Keratinocyte (primary cell): ENCODE data around the gene TMEM129. TPM values are rescaled to one million over a fixed set of nuclear protein-coding genes. Genes with fewer than 3 reads are reported as not detected.

Experiments used
- DNase-seq: peaks from one replicate; pipeline ENCODE4 v3.0.0-alpha.2; 2011; ENCODE audit warnings: low read depth, missing footprints, low spot score
- FAIRE-seq: peaks from 2 replicates; lab custom pipeline; 2011; peaks lifted over from hg19 to GRCh38; lab: Jason Lieb, UNC
- H2AFZ ChIP-seq: 2 replicates; pipeline ENCODE4 v1.6.0; 2012; ENCODE audit warnings: low read length, control low read depth, inconsistent platforms; ENCODE audit not compliant: control insufficient read depth
- H3K27ac ChIP-seq: 2 replicates; pipeline ENCODE4 v1.5.1; 2011; ENCODE audit warnings: low read length; ENCODE audit not compliant: control insufficient read depth, insufficient read depth
- H3K27me3 ChIP-seq: 3 replicates; pipeline ENCODE4 v1.6.0; 2011; ENCODE audit warnings: low read length; ENCODE audit not compliant: control insufficient read depth, insufficient read depth; ENCODE audit errors: extremely low read depth
- H3K36me3 ChIP-seq, 2 experiments: 2 replicates in 1 of 2; 3 replicates in 1 of 2; pipeline ENCODE4 v1.5.1; 2011; ENCODE audit warnings: low read length in 2 of 2, mild to moderate bottlenecking in 1 of 2; ENCODE audit not compliant: control insufficient read depth in 2 of 2, insufficient read depth in 2 of 2; ENCODE audit errors: extremely low read depth in 1 of 2
- H3K4me1 ChIP-seq: 3 replicates; pipeline ENCODE4 v1.5.1; 2011; ENCODE audit warnings: low read length; ENCODE audit not compliant: control insufficient read depth, insufficient read depth; ENCODE audit errors: extremely low read depth
- H3K4me2 ChIP-seq: 3 replicates; pipeline ENCODE4 v1.6.0; 2011; ENCODE audit warnings: low read depth, low read length; ENCODE audit not compliant: control insufficient read depth, insufficient read depth; ENCODE audit errors: extremely low read depth
- H3K4me3 ChIP-seq, 3 experiments: fragments of 200-600 bp in 1 of 3; sonication (generic) in 1 of 3; 2 replicates in 2 of 3; 3 replicates in 1 of 3; pipeline ENCODE4 v1.5.1; 2011 to 2016; ENCODE audit warnings: low read length in 3 of 3, mild to moderate bottlenecking in 3 of 3, control low read depth in 2 of 3, inconsistent platforms in 1 of 3, low read depth in 1 of 3, mixed read lengths in 1 of 3, mixed run types in 1 of 3, moderate library complexity in 1 of 3; ENCODE audit not compliant: control insufficient read depth in 2 of 3, insufficient read depth in 2 of 3; ENCODE audit errors: extremely low read depth in 1 of 3
- H3K79me2 ChIP-seq: 2 replicates; pipeline ENCODE4 v1.6.0; 2012; ENCODE audit warnings: low read length; ENCODE audit not compliant: control insufficient read depth, insufficient read depth
- H3K9ac ChIP-seq: 3 replicates; pipeline ENCODE4 v1.6.0; 2011; ENCODE audit warnings: low read length; ENCODE audit not compliant: control insufficient read depth, insufficient read depth; ENCODE audit errors: extremely low read depth
- H3K9me1 ChIP-seq: 3 replicates; pipeline ENCODE4 v1.6.0; 2011; ENCODE audit warnings: low read length; ENCODE audit not compliant: control insufficient read depth, insufficient read depth; ENCODE audit errors: extremely low read depth
- H3K9me3 ChIP-seq: 2 replicates; pipeline ENCODE4 v1.5.1; 2012; ENCODE audit warnings: low read depth, low read length; ENCODE audit not compliant: control insufficient read depth
- H4K20me1 ChIP-seq: 3 replicates; pipeline ENCODE4 v1.6.0; 2011; ENCODE audit warnings: low read length; ENCODE audit not compliant: control insufficient read depth, insufficient read depth; ENCODE audit errors: extremely low read depth
- EZH2 ChIP-seq: IDR thresholded peaks from one replicate; pipeline ENCODE4 v1.6.1; 2012; ENCODE audit warnings: inconsistent platforms, mild to moderate bottlenecking, low read length, moderate library complexity
- dilution Hi-C: fragments of 300-500 bp; cut with MboI; formaldehyde crosslinking; loops from one replicate; pipeline ENCODE4 v1.7.0; 2020; ENCODE audit warnings: low sequenced_read_pairs; ENCODE audit not compliant: extremely low pct_ligation_motif_present
- polyA plus RNA-seq, 5 experiments: library from polyadenylated mRNA; depleted of rRNA in 3 of 5; stranded (reverse) in 3 of 5; stranded (forward) in 1 of 5; unstranded in 1 of 5; fragments of >200 nt; gene quantifications; 1 replicate in 1 of 5; 2 replicates in 3 of 5; 3 replicates in 1 of 5; pipeline versions ENCODE4 v1.2.1 to v1.2.3, GENCODE V29; 2011 to 2012; ENCODE audit warnings: missing spikeins in 2 of 5, low read depth in 1 of 5, low replicate concordance in 1 of 5
- TF ChIP-seq, protein P1 (sequence below), 3 experiments: IDR thresholded peaks in 1 of 3; conservative IDR thresholded peaks in 1 of 3; optimal IDR thresholded peaks in 1 of 3; 2 replicates in 2 of 3; 3 replicates in 1 of 3; pipeline versions ENCODE3 to v1.5.1; 2011; ENCODE audit warnings: low read length in 3 of 3, mild to moderate bottlenecking in 3 of 3, moderate library complexity in 2 of 3, control low read depth in 1 of 3, inconsistent platforms in 1 of 3; ENCODE audit not compliant: insufficient read depth in 2 of 3; ENCODE audit errors: extremely low read depth in 1 of 3

TMEM129 gene
- polyA plus RNA-seq, 1 donor (not counting 4 experiments of a cell fraction or from before 2014, with no cell fraction given) = 11.7 TPM

DNA sequence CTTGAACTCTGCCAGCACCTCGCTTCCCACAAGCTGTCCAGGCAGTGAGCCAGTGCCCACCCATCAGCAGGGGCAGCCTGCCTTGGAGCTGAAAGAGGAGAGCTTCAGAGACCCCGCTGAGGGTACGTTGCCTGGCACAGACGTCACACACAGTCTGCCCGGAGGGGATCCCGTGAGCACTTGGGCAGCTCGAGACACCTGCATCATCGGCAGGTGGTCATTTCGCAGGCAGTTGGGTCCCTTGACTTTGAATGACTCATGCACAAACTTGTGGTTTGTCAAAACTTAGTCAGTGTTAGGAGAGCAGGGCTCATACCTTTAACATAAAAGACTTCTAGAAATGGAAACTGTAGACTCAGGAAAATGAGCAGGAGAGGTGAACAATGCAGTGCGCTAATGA lies 10.1 kb upstream of the TMEM129 start:
- Histone ChIP-seq H3K36me3 (peaks cover 5 to 41% of the 10 kb centered on the region in 2 experiments), H3K4me2 (no peak overlapping the region), H4K20me1 (no peaks in the 10 kb centered on the region), H3K4me1 (peaks cover 32% of the 10 kb centered on the region), H3K9me1 (peaks cover 6% of the 10 kb centered on the region), H3K27me3 (no peaks in the 10 kb centered on the region), H3K9ac (no peak overlapping the region), H3K9me3 (no peaks in the 10 kb centered on the region), H3K27ac (no peak overlapping the region), H2AFZ (no peak overlapping the region), H3K79me2 (peaks cover 42% of the 10 kb centered on the region), H3K4me3 (no peak overlapping the region)
- DNase-seq (no peak), FAIRE-seq (no peak)
- dilution Hi-C loops = no loop called here
- no peak for TF ChIP-seq EZH2
- TF ChIP-seq, protein P1, sequence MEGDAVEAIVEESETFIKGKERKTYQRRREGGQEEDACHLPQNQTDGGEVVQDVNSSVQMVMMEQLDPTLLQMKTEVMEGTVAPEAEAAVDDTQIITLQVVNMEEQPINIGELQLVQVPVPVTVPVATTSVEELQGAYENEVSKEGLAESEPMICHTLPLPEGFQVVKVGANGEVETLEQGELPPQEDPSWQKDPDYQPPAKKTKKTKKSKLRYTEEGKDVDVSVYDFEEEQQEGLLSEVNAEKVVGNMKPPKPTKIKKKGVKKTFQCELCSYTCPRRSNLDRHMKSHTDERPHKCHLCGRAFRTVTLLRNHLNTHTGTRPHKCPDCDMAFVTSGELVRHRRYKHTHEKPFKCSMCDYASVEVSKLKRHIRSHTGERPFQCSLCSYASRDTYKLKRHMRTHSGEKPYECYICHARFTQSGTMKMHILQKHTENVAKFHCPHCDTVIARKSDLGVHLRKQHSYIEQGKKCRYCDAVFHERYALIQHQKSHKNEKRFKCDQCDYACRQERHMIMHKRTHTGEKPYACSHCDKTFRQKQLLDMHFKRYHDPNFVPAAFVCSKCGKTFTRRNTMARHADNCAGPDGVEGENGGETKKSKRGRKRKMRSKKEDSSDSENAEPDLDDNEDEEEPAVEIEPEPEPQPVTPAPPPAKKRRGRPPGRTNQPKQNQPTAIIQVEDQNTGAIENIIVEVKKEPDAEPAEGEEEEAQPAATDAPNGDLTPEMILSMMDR (optimal IDR thresholded peaks at IDR 0.05 in 1 of 3, IDR thresholded peaks at IDR 0.05 in 1 of 3, conservative IDR thresholded peaks at IDR 0.05 in 1 of 3; ENCODE audit: extremely low read depth in 1 of 3, insufficient read depth in 2 of 3, low read length in 3 of 3) = no peak

DNA sequence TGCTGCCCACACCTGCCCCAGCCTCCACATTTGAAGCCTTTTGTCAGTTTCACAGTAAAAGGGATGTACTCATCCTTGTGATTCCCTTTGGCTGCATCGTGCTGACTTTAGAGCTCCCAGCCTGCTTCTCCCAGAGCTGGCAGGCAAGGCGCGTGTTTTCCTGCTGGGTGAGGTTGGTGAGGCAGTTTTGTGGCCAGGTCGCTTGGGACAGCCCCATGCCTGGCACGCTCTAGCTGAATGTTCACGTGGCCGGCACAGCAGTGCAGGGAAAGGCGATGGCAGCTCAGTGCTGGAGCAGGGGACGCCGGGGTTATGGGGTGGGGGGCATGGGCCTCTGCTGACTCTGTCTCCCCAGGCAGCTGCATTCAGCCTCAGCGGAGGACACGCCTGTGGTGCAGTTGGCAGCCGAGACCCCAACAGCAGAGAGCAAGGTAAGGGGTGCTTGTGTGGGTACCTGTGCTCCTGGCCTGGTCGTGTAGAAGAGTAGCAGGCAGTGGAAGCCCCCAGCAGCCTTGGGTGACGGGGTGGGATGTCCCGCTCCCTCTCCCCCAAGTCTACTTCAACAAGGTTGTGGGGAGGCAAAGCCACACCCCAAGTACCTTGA lies 9.5 kb upstream of the TMEM129 start:
- Histone ChIP-seq H3K9me1 (peaks cover 6% of the 10 kb centered on the region), H3K36me3 (peaks cover 4 to 40% of the 10 kb centered on the region in 2 experiments), H3K79me2 (peaks cover 47% of the 10 kb centered on the region), H3K9ac (no peak overlapping the region), H3K4me2 (no peak overlapping the region), H3K4me3 (no peak overlapping the region), H3K9me3 (no peaks in the 10 kb centered on the region), H3K4me1 (peaks cover 37% of the 10 kb centered on the region), H2AFZ (no peak overlapping the region), H4K20me1 (peaks cover 5% of the 10 kb centered on the region), H3K27ac (no peak overlapping the region), H3K27me3 (no peaks in the 10 kb centered on the region)
- DNase-seq (no peak), FAIRE-seq (no peak)
- dilution Hi-C loops = no loop called here
- TF ChIP-seq EZH2 = no peak
- TF ChIP-seq, protein P1 (optimal IDR thresholded peaks at IDR 0.05 in 1 of 3, IDR thresholded peaks at IDR 0.05 in 1 of 3, conservative IDR thresholded peaks at IDR 0.05 in 1 of 3; ENCODE audit: extremely low read depth in 1 of 3, insufficient read depth in 2 of 3, low read length in 3 of 3) = no peak
